Natural killer cell (primary cell): ENCODE measurements around the gene FOXO6. TPM values are rescaled to one million over a fixed set of nuclear protein-coding genes. Genes with fewer than 3 reads are reported as not detected.

Source experiments
- ATAC-seq, 3 donors: fragments of 150-1000 bp in 2 of 3; fragments of 200-7000 bp in 1 of 3; cut with Tn5 transposase; 1 replicate in 1 of 3; 2 replicates in 2 of 3; pipeline ENCODE4 v1.10.0; 2021; ENCODE audit warnings: mild to moderate bottlenecking in 2 of 3, moderate library complexity in 2 of 3
- DNase-seq, 2 donors: peaks; one replicate each; pipeline versions ENCODE4 v3.0.0 to v3.0.0-alpha.2; 2013 to 2021; ENCODE audit warnings: mixed read lengths in 1 of 2
- H3K27ac ChIP-seq: one replicate; pipeline ENCODE4 v1.5.1; 2013; ENCODE audit warnings: mild to moderate bottlenecking, low read length
- H3K27me3 ChIP-seq: one replicate; pipeline ENCODE4 v1.6.1; 2013; ENCODE audit warnings: low read length; ENCODE audit not compliant: control insufficient read depth, insufficient read depth
- H3K36me3 ChIP-seq: one replicate; pipeline ENCODE4 v1.6.1; 2013; ENCODE audit warnings: low read length; ENCODE audit not compliant: control insufficient read depth, insufficient read depth
- H3K4me1 ChIP-seq: one replicate; pipeline ENCODE4 v1.6.1; 2013; ENCODE audit warnings: low read length; ENCODE audit not compliant: control insufficient read depth, insufficient read depth
- H3K4me3 ChIP-seq: one replicate; pipeline ENCODE4 v1.5.1; 2013; ENCODE audit warnings: low read length
- H3K9me3 ChIP-seq: one replicate; pipeline ENCODE4 v1.6.1; 2013; ENCODE audit warnings: low read length; ENCODE audit not compliant: control insufficient read depth, insufficient read depth
- H3K27ac Mint-ChIP-seq, 2 donors: one replicate each; pipeline ENCODE4 v1.8.0; 2022; ENCODE audit warnings: mild to moderate bottlenecking in 2 of 2, mixed read lengths in 2 of 2, moderate library complexity in 1 of 2
- H3K27me3 Mint-ChIP-seq, 2 donors: one replicate each; pipeline ENCODE4 v1.8.0; 2022; ENCODE audit warnings: low read depth in 2 of 2, mixed read lengths in 2 of 2
- H3K36me3 Mint-ChIP-seq: one replicate; pipeline ENCODE4 v1.8.0; 2022; ENCODE audit warnings: mixed read lengths
- H3K4me1 Mint-ChIP-seq, 2 donors: one replicate each; pipeline ENCODE4 v1.8.0; 2022; ENCODE audit warnings: mixed read lengths in 2 of 2
- H3K4me3 Mint-ChIP-seq: one replicate; pipeline ENCODE4 v1.8.0; 2022; ENCODE audit warnings: mild to moderate bottlenecking, moderate library complexity, mixed read lengths
- H3K9me3 Mint-ChIP-seq, 2 donors: one replicate each; pipeline ENCODE4 v1.8.0; 2022; ENCODE audit warnings: mixed read lengths in 2 of 2
- WGBS: methylation state at CpG from one replicate; pipeline ENCODE4 v1.1.7; 2013; ENCODE audit warnings: missing lambda C conversion rate; ENCODE audit not compliant: insufficient coverage; 5-methylcytosine and 5-hydroxymethylcytosine counted together
- intact Hi-C: fragments of 100-400 bp; cut with micrococcal nuclease; formaldehyde crosslinking; loops from one replicate; pipeline ENCODE4 v1.14.2; 2022
- total RNA-seq, 4 donors: library from RNA; stranded (reverse); fragments of 120-200 nt in 1 of 4; gene quantifications; one replicate each; pipeline versions ENCODE4 v1.2.3 to v1.2.4, GENCODE V29; 2013 to 2022
- TF ChIP-seq, protein P1 (sequence below): fragments of 200-600 bp; IDR thresholded peaks from one replicate; pipeline ENCODE4 v1.8.0; 2022; ENCODE audit warnings: antibody characterized with exemption

FOXO6 gene
- total RNA-seq, 3 donors from 2014 or later (not counting 1 experiment from before 2014, with no cell fraction given), result 1.2 to 3.3 (median 1.7) TPM

- no peaks in the 10 kb centered on the region for H3K4me1 ChIP-seq
- H3K4me3 ChIP-seq, result no peak overlapping the region
- H3K27me3 ChIP-seq, result peaks cover 5% of the 10 kb centered on the region
- intact Hi-C loops, result no loop called here
- Mint-ChIP-seq H3K27me3 (peaks cover 13 to 22% of the 10 kb centered on the region in 2 donors), H3K9me3 (no peaks in the 10 kb centered on the region), H3K27ac (no peak overlapping the region), H3K4me3 (no peak overlapping the region), H3K4me1 (peaks cover 0 to 5% of the 10 kb centered on the region in 2 donors), H3K36me3 (peaks cover under 1% of the 10 kb centered on the region)
- 50% methylated on average over 5 of the region's 6 CpGs for WGBS
- ATAC-seq (peak in 1 of 3 donors; percentile 57), DNase-seq (peak in 1 of 2 donors; percentile 7)
- H3K27ac ChIP-seq, result no peak overlapping the region
- peaks cover 6% of the 10 kb centered on the region for H3K9me3 ChIP-seq
- TF ChIP-seq, protein P1, sequence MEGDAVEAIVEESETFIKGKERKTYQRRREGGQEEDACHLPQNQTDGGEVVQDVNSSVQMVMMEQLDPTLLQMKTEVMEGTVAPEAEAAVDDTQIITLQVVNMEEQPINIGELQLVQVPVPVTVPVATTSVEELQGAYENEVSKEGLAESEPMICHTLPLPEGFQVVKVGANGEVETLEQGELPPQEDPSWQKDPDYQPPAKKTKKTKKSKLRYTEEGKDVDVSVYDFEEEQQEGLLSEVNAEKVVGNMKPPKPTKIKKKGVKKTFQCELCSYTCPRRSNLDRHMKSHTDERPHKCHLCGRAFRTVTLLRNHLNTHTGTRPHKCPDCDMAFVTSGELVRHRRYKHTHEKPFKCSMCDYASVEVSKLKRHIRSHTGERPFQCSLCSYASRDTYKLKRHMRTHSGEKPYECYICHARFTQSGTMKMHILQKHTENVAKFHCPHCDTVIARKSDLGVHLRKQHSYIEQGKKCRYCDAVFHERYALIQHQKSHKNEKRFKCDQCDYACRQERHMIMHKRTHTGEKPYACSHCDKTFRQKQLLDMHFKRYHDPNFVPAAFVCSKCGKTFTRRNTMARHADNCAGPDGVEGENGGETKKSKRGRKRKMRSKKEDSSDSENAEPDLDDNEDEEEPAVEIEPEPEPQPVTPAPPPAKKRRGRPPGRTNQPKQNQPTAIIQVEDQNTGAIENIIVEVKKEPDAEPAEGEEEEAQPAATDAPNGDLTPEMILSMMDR, result no peak
- no peaks in the 10 kb centered on the region for H3K36me3 ChIP-seq
These were observed 28.0 kb upstream of the FOXO6 start for GRCh38 chr1:41333146-41333784.

- TF ChIP-seq, protein P1, result no peak
- WGBS, result no CpG with 5 or more reads among the region's 1 CpG
- H3K36me3 Mint-ChIP-seq, result peaks cover 14% of the 10 kb centered on the region
These were observed 22.4 kb upstream of the FOXO6 start for GRCh38 chr1:41338820-41339219.

GRCh38 chr1:41340655-41341364 is 20.4 kb upstream of the FOXO6 start:
- Mint-ChIP-seq H3K27ac (peak overlapping the region in 1 of 2 donors; percentile 5), H3K27me3 (peaks cover 19 to 46% of the 10 kb centered on the region in 2 donors), H3K4me3 (no peak overlapping the region), H3K9me3 (peaks cover 0 to 3% of the 10 kb centered on the region in 2 donors), H3K36me3 (peaks cover 14% of the 10 kb centered on the region), H3K4me1 (peaks cover 16 to 18% of the 10 kb centered on the region in 2 donors)
- Histone ChIP-seq H3K27ac (no peak overlapping the region), H3K4me3 (no peak overlapping the region), H3K36me3 (no peaks in the 10 kb centered on the region), H3K27me3 (peaks cover 2% of the 10 kb centered on the region), H3K9me3 (no peaks in the 10 kb centered on the region), H3K4me1 (peaks cover 17% of the 10 kb centered on the region)
- intact Hi-C loops, result loop anchor here (10.0 kb wide), 1 partner anchor 54 kb away; no protein-coding TSS in a partner anchor
- ATAC-seq (no peak), DNase-seq (no peak)
- TF ChIP-seq, protein P1, result no peak
- WGBS, result no CpG with 5 or more reads among the region's 2 CpGs

More at GRCh38 chr1:41338820-41339219, 22.4 kb upstream of the FOXO6 start:
- intact Hi-C loops, result no loop called here
- Histone ChIP-seq H3K36me3 (no peaks in the 10 kb centered on the region), H3K27me3 (peaks cover 5% of the 10 kb centered on the region), H3K4me1 (peaks cover 4% of the 10 kb centered on the region), H3K4me3 (no peak overlapping the region), H3K27ac (no peak overlapping the region), H3K9me3 (no peaks in the 10 kb centered on the region)
- no peak for ATAC-seq
- Mint-ChIP-seq H3K27me3 (peaks cover 19 to 51% of the 10 kb centered on the region in 2 donors), H3K9me3 (peaks cover 0 to 3% of the 10 kb centered on the region in 2 donors), H3K4me3 (no peak overlapping the region), H3K4me1 (peaks cover 2% of the 10 kb centered on the region in 2 donors), H3K27ac (no peak overlapping the region)
- DNase-seq, result no peak
